ENCODE measurements around the gene MARCHF4. TPM values are rescaled to one million over a fixed set of nuclear protein-coding genes. Genes with fewer than 3 reads are reported as not detected.

The MARCHF4 gene
- total RNA-seq, 1 experiment from 2014 or later, result 0.26 TPM

DNA sequence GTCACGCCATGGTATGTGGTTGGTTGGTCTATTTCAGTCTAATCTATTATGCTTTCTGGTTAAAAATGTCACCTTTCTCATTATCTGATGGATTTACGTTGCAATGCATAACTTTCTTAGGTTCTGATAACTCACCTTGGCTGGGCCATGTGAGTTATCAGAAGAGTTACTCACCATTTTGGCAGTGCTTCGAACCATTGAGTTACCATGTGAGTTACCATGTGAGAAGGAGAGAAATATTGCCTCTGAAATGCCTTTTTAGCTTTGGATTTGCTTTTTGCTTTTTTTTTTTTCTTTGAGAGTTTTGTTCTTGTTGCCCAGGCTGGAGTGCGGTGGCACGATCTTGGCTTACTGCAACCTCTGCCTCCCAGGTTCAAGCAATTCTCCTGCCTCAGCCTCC is 41.6 kb upstream of the MARCHF4 start:
- H3K9me3 ChIP-seq (ENCODE audit: control insufficient read depth, low read depth, low read length), result no peaks in the 10 kb centered on the region
- H4K5ac ChIP-seq (ENCODE audit: insufficient read length, low read depth, low read length), result no peak overlapping the region

More for the DNA sequence above, 41.6 kb upstream of the MARCHF4 start:
- H3K4me2 ChIP-seq (ENCODE audit: insufficient read depth, insufficient read length, low read length), result no peak overlapping the region
- no peaks in the 10 kb centered on the region for H3K23me2 ChIP-seq (ENCODE audit: insufficient read length, low read depth, low read length, poor library complexity, severe bottlenecking)
- no peaks in the 10 kb centered on the region for H3K27me3 Mint-ChIP-seq (ENCODE audit: low read depth)
- no peak overlapping the region for H2BK120ac ChIP-seq (ENCODE audit: low read depth, low read length, poor library complexity, severe bottlenecking)
- H4K91ac ChIP-seq (ENCODE audit: insufficient read length, low read depth, low read length), result no peak overlapping the region
- WGBS (ENCODE audit: extremely low coverage, insufficient read length, low lambda C conversion rate), result no CpG with 5 or more reads among the region's 5 CpGs
- no peak overlapping the region for H3K27ac ChIP-seq (ENCODE audit: insufficient read length, low read depth, low read length)
- H3K4me3 Mint-ChIP-seq, result no peak overlapping the region; a peak in 1 of 5 replicates
- peaks cover 2 to 14% (median 10%) of the 10 kb centered on the region in 3 experiments; a peak in 5 of 7 replicates for H3K36me3 Mint-ChIP-seq (ENCODE audit: insufficient read depth in 1 of 3, low read depth in 3 of 3)
- no peak overlapping the region for H2BK15ac ChIP-seq (ENCODE audit: low read depth, low read length)
- H3K4ac ChIP-seq (ENCODE audit: low read depth, low read length), result no peak overlapping the region
- H3K56ac ChIP-seq (ENCODE audit: insufficient read length, low read depth, low read length), result no peak overlapping the region
- H3K4me1 ChIP-seq (ENCODE audit: insufficient read depth, low read length), result no peaks in the 10 kb centered on the region
- H2AK5ac ChIP-seq (ENCODE audit: insufficient read length, low read length), result no peak overlapping the region
- no peaks in the 10 kb centered on the region for H3K9me3 Mint-ChIP-seq
- H3K23ac ChIP-seq (ENCODE audit: insufficient read length, low read depth, low read length), result no peak overlapping the region
- no peaks in the 10 kb centered on the region for H3K79me2 ChIP-seq (ENCODE audit: insufficient read depth, low read length)
- no peak for DNase-seq
- no peaks in the 10 kb centered on the region for H4K20me1 ChIP-seq (ENCODE audit: control insufficient read depth, insufficient read depth, insufficient read length)
- no peak overlapping the region for H2AFZ ChIP-seq (ENCODE audit: low read length)
- no peak overlapping the region for H3K27ac Mint-ChIP-seq
- H3K4me1 Mint-ChIP-seq, result peaks cover 18 to 25% of the 10 kb centered on the region in 2 experiments
- no peak overlapping the region for H3K18ac ChIP-seq (ENCODE audit: insufficient read length, low read depth, low read length)
- no peak overlapping the region for H3K14ac ChIP-seq (ENCODE audit: insufficient read depth, low read length)
- no peak overlapping the region for H2BK20ac ChIP-seq (ENCODE audit: low read depth, low read length, poor library complexity, severe bottlenecking)
- no peaks in the 10 kb centered on the region for H3K27me3 ChIP-seq (ENCODE audit: insufficient read depth, low read length)
- no peak for TF ChIP-seq CTCF (conservative IDR thresholded peaks at IDR 0.05)
- no peaks in the 10 kb centered on the region for H3K79me1 ChIP-seq (ENCODE audit: insufficient read depth, low read depth, low read length, poor library complexity, severe bottlenecking)
- H3K9ac ChIP-seq (ENCODE audit: extremely low read depth, insufficient read length, low read length), result no peak overlapping the region
- no peak overlapping the region for H2BK12ac ChIP-seq (ENCODE audit: insufficient read length, low read depth, low read length)
- no peak overlapping the region for H2BK5ac ChIP-seq (ENCODE audit: insufficient read length, low read length)
- H4K8ac ChIP-seq (replicated peaks; ENCODE audit: insufficient read length, low read depth, low read length), result no peak overlapping the region
- no peak overlapping the region for H3T11ph ChIP-seq (ENCODE audit: low read length)
